PC-9 (cell line): ENCODE data around the gene HCFC1R1. TPM values are rescaled to one million over a fixed set of nuclear protein-coding genes. Genes with fewer than 3 reads are reported as not detected.

Experiments used
- BruUV-seq: library from RNA; stranded (reverse); fragments of 400-500 nt; replicated peaks from 2 replicates; lab custom pipeline; 2021; lab: Mats Ljungman, UMichigan
- CTCF ChIA-PET: fragments of 300-600 bp; sonication (Branson Sonifier 250); formaldehyde crosslinking; loops from one replicate; lab custom pipeline; 2022; ENCODE audit warnings: antibody characterized with exemption; lab: Charles Lee
- POLR2A ChIA-PET: fragments of 300-600 bp; sonication (Branson Sonifier 250); formaldehyde crosslinking; loops from one replicate; lab custom pipeline; 2022; ENCODE audit warnings: antibody characterized with exemption; ENCODE audit not compliant: unreplicated experiment; lab: Charles Lee
- DNase-seq, 2 experiments: peaks; one replicate each; pipeline versions ENCODE4 v3.0.0 to v3.0.0-alpha.2; 2015 to 2022; ENCODE audit warnings: mixed read lengths in 1 of 2
- H2AFZ ChIP-seq: fragments of 200-600 bp; sonication (generic); 2 replicates; pipeline ENCODE4 v1.8.1; 2017; ENCODE audit warnings: antibody characterized with exemption
- H3F3A ChIP-seq: fragments of 200-600 bp; sonication (generic); 2 replicates; pipeline ENCODE4 v1.8.1; 2017; ENCODE audit warnings: antibody characterized with exemption, mild to moderate bottlenecking, low read depth; ENCODE audit not compliant: insufficient read depth
- H3K27ac ChIP-seq: fragments of 200-600 bp; sonication (generic); 2 replicates; pipeline ENCODE4 v1.6.1; 2016; ENCODE audit warnings: mixed run types
- H3K27me3 ChIP-seq: fragments of 200-600 bp; sonication (generic); 2 replicates; pipeline ENCODE4 v1.6.1; 2016; ENCODE audit warnings: low read depth, mixed run types; ENCODE audit not compliant: insufficient read depth
- H3K36me3 ChIP-seq: fragments of 200-600 bp; sonication (generic); 2 replicates; pipeline ENCODE4 v1.6.1; 2016; ENCODE audit warnings: low read depth, mixed run types
- H3K4me1 ChIP-seq: fragments of 200-600 bp; sonication (generic); replicated peaks from 2 replicates; pipeline ENCODE4 v1.6.1; 2016; ENCODE audit warnings: mixed run types; ENCODE audit not compliant: insufficient read depth
- H3K4me2 ChIP-seq: fragments of 200-600 bp; sonication (generic); 2 replicates; pipeline ENCODE4 v1.6.1; 2017; ENCODE audit warnings: mixed run types
- H3K4me3 ChIP-seq: fragments of 200-600 bp; sonication (generic); 2 replicates; pipeline ENCODE4 v1.6.1; 2016; ENCODE audit warnings: mixed run types
- H3K79me2 ChIP-seq: fragments of 200-600 bp; sonication (generic); 2 replicates; pipeline ENCODE4 v1.6.1; 2017; ENCODE audit warnings: low read depth, mixed run types
- H3K9me2 ChIP-seq: fragments of 200-600 bp; sonication (generic); 2 replicates; pipeline ENCODE4 v1.8.1; 2017; ENCODE audit warnings: mild to moderate bottlenecking; ENCODE audit not compliant: insufficient read depth
- H3K9me3 ChIP-seq: fragments of 200-600 bp; sonication (generic); 2 replicates; pipeline ENCODE4 v1.8.1; 2016; ENCODE audit warnings: low read depth; ENCODE audit not compliant: insufficient read depth
- H4K20me1 ChIP-seq: fragments of 200-600 bp; sonication (generic); 2 replicates; pipeline ENCODE4 v1.8.1; 2017; ENCODE audit not compliant: insufficient read depth
- CTCF ChIP-seq: fragments of 200-600 bp; sonication (generic); conservative IDR thresholded peaks from 2 replicates; pipeline ENCODE4 v1.6.1; 2017; ENCODE audit warnings: mixed run types, antibody characterized with exemption, mild to moderate bottlenecking, moderate library complexity
- EZH2 ChIP-seq: fragments of 200-600 bp; sonication (generic); IDR thresholded peaks from 2 replicates; pipeline ENCODE4 v1.8.0; 2017; ENCODE audit warnings: antibody characterized with exemption, low read depth
- intact Hi-C: fragments of 100-400 bp; cut with micrococcal nuclease; formaldehyde crosslinking; loops from one replicate; pipeline ENCODE4 v1.10.0; 2022; ENCODE audit not compliant: unreplicated experiment
- total RNA-seq: library from RNA; stranded (reverse); gene quantifications from 2 replicates; pipeline ENCODE4 v1.2.3, GENCODE V29; 2021

Gene HCFC1R1
- total RNA-seq, 1 experiment from 2014 or later, result 118 TPM

GRCh38 chr16:3045758-3046640 lies 22.3 kb upstream of the HCFC1R1 start, which contains the start of gene MMP25:
Gene MMP25, plus strand, starts transcription at chr16:3046561. Its CDS starts 357 bp downstream, at chr16:3046918.
- Histone ChIP-seq H3K9me3 (no peaks in the 10 kb centered on the region), H3K9me2 (no peaks in the 10 kb centered on the region), H4K20me1 (no peaks in the 10 kb centered on the region), H3K79me2 (no peaks in the 10 kb centered on the region), H2AFZ (peak within 1 kb of the TSS; percentile 86), H3K4me2 (peak within 1 kb of the TSS; percentile 100), H3F3A (peaks cover 15% of the 10 kb centered on the region; the same call in 1 of the 2 replicates), H3K4me1 (peaks cover 8% of the 10 kb centered on the region; the same call in 1 of the 2 replicates), H3K36me3 (no peaks in the 10 kb centered on the region), H3K4me3 (peak within 1 kb of the TSS; percentile 92), H3K27me3 (no peaks in the 10 kb centered on the region), H3K27ac (no peak within 1 kb of the TSS)
- TF ChIP-seq EZH2, result 0 out of 2 replicates have a peak, but pooled peaks have one; percentile 39
- TF ChIP-seq CTCF, result no peak
- ChIA-PET POLR2A (interaction anchor here (0.7 kb wide), 1 partner anchor 468 kb away, joined by 5 read pairs; no protein-coding TSS in a partner anchor), CTCF (interaction anchor here (0.9 kb wide), 1 partner anchor 13 kb away, joined by 3 read pairs; no protein-coding TSS in a partner anchor)
- no TSS peak for BruUV-seq
- intact Hi-C loops, result no loop called here
- no peak for DNase-seq

- H3K4me2 ChIP-seq, result peak overlapping the region; percentile 100; the same call in 1 of the 2 replicates
- H3K27me3 ChIP-seq, result no peaks in the 10 kb centered on the region
- no peaks in the 10 kb centered on the region for H3K36me3 ChIP-seq
- peaks cover 9% of the 10 kb centered on the region for H3K4me1 ChIP-seq
- no peak overlapping the region for H3K4me3 ChIP-seq
- no peaks in the 10 kb centered on the region for H4K20me1 ChIP-seq
- BruUV-seq, result no TSS peak
- ChIA-PET CTCF (interaction anchor here (0.7 kb wide), 2 partner anchors 44 to 848 kb away, joined by 3 read pairs; partner anchors contain the start of gene CASKIN1), POLR2A (interaction anchor here (0.6 kb wide), 1 partner anchor 114 kb away, joined by 28 read pairs; no protein-coding TSS in a partner anchor)
- H3K9me2 ChIP-seq, result no peaks in the 10 kb centered on the region
- H3K79me2 ChIP-seq, result no peaks in the 10 kb centered on the region
- H2AFZ ChIP-seq, result no peak overlapping the region
- no peak for TF ChIP-seq CTCF
- TF ChIP-seq EZH2, result no peak
- H3K27ac ChIP-seq, result no peak overlapping the region
- intact Hi-C loops, result no loop called here
- peaks cover 17% of the 10 kb centered on the region; the same call in 1 of the 2 replicates for H3F3A ChIP-seq
- no peak for DNase-seq
- H3K9me3 ChIP-seq, result no peaks in the 10 kb centered on the region
These were observed 21.0 kb upstream of the HCFC1R1 start for GRCh38 chr16:3044708-3045107.

GRCh38 chr16:3042376-3042775 lies 18.6 kb upstream of the HCFC1R1 start:
- no TSS peak for BruUV-seq
- POLR2A ChIA-PET, result interaction anchor here (0.7 to 0.8 kb wide), 2 partner anchors 105 to 318 kb away, joined by 6 to 7 read pairs; no protein-coding TSS in a partner anchor
- H3K4me3 ChIP-seq, result no peak overlapping the region
- no peaks in the 10 kb centered on the region for H3K79me2 ChIP-seq
- DNase-seq, result no peak
- H3K9me3 ChIP-seq, result no peaks in the 10 kb centered on the region
- CTCF ChIA-PET, result interaction anchor here (0.6 to 0.7 kb wide), 4 partner anchors 8 to 1297 kb away, joined by 3 to 12 read pairs (median 4); no protein-coding TSS in a partner anchor
- H3K4me2 ChIP-seq, result no peak overlapping the region
- no peak overlapping the region for H2AFZ ChIP-seq
- peaks cover 35% of the 10 kb centered on the region; the same call in 1 of the 2 replicates for H3F3A ChIP-seq
- no peaks in the 10 kb centered on the region for H4K20me1 ChIP-seq
- no peak overlapping the region for H3K27ac ChIP-seq
- TF ChIP-seq CTCF (no peak), EZH2 (no peak)
- no peaks in the 10 kb centered on the region for H3K27me3 ChIP-seq
- peaks cover 32% of the 10 kb centered on the region for H3K4me1 ChIP-seq
- H3K36me3 ChIP-seq, result no peaks in the 10 kb centered on the region
- intact Hi-C loops, result no loop called here
- H3K9me2 ChIP-seq, result no peaks in the 10 kb centered on the region
